Stimulated activated CD4-positive, alpha-beta T cell treated with anti-CD3 and anti-CD28 coated beads, Interleukin-1b, Interleukin-23, amount 100 ng/mL, for 1 hour (primary cell): ENCODE data around the gene DOCK4.

Source experiments
- DNase-seq, 2 donors: peaks; one replicate each; pipeline ENCODE4 v3.0.0-alpha.2; 2020; ENCODE audit warnings: low read depth in 2 of 2

Gene DOCK4

DNA sequence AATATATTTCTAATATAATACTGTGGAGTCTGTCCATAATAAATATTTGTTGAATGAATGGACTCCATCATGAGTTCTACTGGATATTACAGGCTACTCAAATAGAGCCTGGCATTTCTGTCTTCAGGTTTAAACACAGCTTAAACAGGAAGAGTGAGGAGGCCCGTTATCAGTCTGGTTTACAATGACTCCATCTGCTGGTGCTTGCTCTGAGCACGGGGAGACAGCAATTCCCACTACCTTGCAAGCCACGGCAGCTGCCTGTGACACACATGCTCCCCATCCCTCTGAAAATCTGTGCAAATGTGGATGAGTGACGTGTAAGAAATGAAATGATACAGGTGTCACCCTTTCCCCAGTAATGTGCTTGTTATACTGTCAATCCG, 350.4 kb downstream of the DOCK4 start:
- DNase-seq, result no peak

DNA sequence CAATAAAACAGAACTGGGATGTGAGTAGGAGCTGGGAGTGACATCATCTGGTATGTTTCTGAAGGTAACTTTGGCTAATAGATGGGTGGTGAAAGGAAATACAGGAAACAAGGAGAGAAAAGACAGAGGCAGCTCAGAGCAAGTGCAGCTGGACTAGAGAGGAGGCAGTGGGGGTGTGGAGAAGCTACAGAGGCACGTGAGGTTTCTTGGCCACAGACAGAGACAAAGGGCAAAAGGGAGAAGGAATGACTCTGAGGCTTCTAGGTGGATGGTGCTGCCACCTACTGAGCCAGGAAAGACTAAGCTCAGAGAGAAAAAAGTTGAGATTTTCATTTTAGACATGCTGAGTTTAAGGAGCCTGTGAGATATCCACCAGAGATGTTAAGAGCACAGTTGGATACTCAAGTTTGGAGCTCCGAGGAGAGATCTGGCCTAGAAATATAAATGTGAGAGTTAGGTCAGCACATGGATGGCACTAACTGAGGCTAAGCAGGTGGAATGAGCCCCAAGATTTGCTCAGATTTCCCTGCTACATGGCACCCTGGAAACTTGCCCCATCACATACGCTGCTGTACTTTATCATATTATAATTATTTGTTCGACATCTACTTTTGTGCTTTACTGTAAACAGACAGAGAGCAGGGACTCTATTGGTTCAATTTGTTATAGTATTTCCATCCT, 350.9 kb downstream of the DOCK4 start:
- no peak for DNase-seq

DNA sequence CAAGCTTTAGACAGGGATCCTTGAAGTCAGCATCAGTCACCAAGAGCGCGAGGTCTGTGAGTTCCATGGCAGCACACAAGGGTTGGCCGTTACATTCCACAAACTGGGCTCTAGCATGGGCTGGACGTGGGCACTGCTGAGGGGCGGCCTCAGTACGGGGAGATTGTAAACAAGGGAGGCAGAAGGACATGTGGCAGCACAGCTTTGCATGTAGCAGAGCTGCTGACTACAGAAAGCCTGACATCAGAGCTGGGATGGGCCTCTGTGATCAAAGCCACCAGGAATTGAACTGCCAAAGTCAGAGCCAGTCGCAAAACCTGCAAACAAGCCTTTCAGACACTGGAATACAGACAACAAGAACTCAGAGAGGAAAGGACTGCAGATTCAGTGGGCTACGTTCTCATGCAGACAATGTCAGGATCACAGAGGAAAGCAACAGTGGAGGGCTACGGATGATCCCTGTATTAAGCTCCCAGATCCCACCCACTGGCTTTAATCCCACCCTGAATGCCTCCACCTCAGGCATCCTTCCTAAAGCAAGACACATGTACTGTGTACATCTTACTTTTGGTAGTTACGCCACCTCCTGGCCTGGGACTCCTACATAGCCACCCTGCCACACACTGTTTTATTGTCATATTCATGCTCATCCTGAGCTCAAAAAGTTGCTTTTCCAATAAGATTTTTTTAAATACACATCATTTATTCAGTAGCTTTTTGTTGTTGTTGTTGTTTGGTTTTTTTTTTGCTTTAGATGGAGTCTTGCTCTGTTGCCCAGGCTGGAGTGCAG, 352.8 kb downstream of the DOCK4 start:
- DNase-seq, result no peak

DNA sequence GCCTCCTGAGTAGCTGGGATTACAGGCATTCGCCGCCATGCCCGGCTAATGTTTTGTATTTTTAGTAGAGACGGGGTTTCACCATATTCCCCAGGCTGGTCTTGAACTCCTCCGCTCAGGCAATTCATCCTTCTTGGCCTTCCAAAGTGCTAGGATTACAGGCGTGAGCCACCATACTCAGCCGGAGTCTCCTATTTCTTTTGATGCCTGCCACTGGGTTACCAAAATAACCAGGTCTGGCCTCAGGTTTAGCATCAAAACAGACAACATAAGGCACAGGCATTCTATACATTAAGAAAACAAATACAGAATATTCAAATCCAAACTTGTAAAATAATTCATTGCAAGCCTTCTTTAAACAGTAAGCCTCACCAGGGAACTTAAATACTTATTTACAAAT, 354.1 kb downstream of the DOCK4 start:
- no peak for DNase-seq

DNA sequence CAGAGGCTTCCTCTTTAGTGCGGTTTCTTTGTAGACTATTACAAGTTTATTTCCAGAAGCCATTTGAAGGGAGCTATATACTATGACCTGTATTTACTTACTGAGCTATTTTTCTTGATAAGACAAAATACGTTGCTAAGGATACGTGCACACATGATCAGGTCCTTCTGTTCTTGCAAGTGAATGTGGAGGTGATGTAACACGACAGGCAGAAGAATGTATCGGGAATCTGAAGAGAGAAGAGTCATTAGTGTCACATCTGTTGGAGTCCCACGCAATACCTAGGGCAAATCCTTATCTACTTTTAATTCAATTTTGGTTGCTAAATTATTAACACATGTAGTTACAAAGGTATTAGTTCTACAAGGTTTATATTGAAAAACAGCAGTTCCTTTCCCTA, 359.3 kb downstream of the DOCK4 start:
- DNase-seq, result no peak

DNA sequence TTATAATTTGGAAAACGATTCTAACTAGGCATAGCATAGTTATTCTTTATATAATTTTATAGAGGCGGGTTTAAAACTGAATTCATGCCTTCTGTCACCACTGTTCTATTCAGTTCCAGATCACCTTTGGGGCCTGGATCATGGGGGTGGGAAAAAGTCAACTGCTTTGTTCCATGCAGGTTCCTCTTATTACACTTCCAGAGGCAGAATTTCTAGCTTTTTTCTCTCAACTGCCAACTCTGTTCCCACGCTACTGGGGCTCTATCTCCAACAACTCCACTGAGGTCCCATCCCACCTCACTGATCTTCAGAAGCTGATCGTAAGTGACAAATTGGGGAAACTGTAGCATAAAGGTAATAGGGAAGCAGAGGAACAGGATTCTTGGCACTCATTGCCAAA, 360.3 kb downstream of the DOCK4 start:
- DNase-seq, result no peak

DNA sequence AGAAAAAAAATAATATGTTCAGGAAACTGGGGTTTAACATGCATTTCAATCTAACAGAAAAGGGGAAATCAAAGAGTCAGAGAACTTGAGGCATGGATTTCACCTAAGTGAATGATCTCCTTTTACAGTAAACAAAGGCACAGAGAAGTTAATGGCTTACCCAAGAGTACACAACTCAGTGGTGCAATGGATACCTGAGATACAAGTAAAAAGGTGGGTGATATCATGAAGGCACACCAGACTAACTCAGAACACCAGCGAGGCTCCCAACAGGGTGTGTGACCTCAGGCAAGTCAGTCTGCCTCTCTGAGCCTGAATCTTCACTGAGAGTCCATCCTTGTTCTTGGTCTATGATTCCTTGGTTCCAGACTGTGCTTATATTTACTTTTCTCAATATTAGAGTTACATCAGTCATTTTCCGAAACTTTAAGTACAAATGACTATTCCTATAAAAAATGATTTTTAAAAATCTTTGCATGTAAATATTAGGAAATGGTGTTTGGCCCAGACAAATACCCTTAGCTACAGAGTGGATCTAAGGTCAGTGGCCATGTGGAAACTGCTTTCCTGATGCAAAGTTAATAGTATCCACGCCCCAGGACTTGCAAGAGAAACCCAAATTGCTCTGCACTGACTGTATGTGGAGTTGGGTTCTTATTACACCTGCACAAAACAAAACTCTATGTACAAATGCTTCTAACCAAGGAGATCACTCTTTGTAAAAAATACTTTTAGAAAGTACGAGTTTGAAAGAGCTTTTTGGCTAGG, 361.1 kb downstream of the DOCK4 start:
- no peak for DNase-seq

DNA sequence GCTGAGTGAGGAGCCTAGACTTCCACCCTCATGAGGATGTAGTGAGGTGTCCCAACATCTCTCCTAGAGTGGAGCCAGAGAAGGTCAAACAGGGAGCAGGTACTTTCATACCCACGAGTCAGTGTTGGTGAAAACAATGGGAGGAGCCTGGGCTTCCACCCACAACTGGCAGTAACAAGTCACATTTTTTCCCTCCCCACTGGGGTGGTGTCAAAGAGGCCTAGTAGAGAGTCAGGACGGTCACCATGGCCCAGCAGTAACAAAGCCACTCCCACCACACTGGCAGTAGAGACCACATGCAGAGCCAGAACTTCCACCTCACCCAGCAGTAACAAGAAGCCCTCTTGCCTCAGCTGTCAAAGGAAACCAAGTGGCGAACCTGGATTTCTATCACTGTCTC, 363.7 kb downstream of the DOCK4 start:
- no peak for DNase-seq

DNA sequence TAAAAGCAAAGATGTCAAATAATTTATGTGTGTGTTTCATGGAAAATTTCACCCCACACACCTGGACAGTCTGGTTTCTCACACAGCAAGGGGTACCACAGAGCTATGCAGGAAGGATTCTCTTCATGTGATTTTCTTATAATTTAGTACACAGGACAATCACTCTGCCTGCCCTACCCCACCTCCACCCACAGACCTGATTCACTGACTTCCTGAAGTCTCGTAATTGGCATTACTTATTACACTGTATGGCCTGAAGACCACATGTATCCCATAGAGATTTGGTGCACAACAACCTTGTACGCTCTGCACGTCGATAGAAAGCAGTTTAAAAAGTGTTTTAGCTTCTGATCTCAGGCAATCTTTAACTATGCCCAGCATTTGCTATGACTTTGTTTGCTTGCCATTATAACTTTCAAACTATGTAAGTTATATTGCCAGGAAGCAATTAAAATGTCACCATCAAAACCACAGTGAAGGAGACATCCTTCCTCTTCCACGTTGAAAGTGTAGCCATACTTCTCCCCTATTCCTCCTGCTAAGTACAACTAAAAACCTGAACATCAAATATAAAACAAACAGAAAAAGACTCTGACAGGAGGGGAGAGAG, 364.5 kb downstream of the DOCK4 start:
- no peak for DNase-seq

GRCh38 chr7:111840528-111840927, 365.7 kb downstream of the DOCK4 start:
- no peak for DNase-seq

GRCh38 chr7:111839261-111839660, 366.9 kb downstream of the DOCK4 start:
- no peak for DNase-seq

DNA sequence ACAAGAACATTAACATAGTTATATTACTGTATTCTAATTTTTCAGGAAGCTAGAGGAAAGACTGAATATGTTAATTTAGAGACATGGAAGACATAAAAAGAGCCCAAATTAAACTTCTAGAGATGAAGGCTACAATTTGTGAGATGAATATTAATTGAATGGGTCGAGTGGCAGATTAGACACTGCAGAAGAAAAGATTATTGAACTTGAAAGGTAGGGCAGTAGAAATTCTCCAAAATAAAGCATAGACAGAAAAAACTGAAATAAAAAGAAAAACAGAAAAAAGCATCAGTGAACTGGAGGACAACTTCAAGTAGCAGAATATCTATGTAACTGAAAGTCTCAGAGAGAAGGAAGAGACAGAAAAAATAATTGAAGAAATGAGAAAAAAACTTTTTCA, 369.6 kb downstream of the DOCK4 start:
- DNase-seq, result no peak

DNA sequence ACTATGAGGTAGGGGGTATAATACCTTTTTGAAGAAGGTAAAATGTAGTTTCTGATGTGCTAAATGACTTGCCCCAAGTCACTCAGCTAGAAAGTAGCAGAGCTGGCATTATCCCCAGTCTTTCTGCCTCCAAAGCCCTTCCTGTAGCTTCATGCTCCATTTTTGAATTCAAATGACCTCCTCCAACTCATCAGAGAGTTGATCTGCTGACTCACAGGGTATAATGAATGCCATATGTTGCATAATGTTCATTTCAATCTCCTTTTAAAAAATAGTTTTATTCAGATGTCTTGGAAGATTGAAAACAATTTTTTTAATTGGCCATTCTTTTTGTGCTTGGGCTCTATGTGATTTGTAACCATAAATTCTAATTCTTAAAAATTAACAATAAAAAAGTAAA, 371.1 kb downstream of the DOCK4 start:
- no peak for DNase-seq

DNA sequence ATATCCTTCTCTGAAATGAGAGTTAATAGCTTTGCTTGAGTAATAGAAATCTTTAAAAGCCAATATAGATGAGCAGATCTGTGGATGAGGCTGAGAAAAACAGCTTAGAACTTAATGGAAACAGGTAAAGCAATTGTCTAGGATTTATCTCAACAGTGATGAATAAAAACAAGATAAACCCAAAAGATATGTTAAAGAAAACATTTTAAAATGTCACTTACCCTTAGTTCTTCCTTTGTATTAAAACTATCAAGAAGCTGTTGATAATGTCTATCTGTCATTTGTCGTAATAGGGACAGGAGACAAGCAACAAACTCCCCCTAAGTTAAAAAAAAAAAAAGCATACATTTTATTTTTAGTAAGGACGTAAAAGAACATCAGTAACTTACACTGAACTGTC, 371.8 kb downstream of the DOCK4 start:
- DNase-seq, result no peak

- DNase-seq, result no peak
These were observed 372.7 kb downstream of the DOCK4 start for GRCh38 chr7:111833466-111833865.

DNA sequence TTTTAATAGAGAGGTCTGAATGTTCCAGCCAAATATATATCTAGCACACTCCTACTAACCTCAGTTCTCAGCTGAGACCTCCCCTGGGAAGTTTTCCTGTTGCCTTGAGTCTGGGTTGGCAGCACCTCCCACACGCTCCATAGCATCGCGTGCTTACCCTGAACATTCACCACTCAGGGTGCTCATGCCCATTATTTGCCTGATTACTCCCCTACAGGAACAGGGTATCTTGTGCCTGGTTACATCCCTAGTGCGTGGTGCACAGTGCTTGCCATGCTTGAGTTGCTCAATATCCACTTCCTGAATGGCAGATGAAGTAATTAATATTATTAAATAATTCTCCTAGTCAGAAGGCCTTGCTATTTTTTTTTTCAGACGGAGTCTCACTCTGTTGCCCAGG, 374.0 kb downstream of the DOCK4 start:
- no peak for DNase-seq

GRCh38 chr7:111829221-111829620, 377.0 kb downstream of the DOCK4 start:
- DNase-seq, result no peak

DNA sequence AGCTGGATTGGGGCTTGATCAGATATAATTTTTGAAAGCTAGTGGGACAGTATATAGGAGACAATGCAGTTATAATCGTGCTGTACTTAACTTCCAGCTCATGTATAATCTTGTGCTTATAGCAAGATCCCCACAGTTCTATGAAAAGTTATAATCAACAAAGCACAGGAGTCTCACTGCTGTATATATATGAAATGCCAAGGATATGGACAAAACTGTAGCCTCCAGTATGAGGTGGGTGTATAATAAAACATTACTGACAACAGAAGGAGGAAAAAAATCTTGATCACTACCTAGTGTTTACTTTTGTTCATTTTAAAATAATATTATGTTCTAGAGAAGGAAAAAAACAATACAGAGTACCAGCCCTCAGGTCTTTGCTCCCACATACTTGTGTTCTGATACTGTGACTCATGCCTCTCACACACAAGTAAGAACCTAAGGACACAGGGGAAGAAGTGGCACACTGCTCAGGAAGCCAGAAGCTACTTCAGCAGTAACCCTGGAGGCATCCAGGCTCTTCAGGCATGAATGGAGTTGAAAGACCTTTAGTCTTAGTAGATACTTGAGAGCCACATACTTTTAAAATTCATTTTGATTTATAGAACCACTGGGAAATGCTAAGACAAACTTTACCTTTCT, 378.2 kb downstream of the DOCK4 start:
- no peak for DNase-seq

DNA sequence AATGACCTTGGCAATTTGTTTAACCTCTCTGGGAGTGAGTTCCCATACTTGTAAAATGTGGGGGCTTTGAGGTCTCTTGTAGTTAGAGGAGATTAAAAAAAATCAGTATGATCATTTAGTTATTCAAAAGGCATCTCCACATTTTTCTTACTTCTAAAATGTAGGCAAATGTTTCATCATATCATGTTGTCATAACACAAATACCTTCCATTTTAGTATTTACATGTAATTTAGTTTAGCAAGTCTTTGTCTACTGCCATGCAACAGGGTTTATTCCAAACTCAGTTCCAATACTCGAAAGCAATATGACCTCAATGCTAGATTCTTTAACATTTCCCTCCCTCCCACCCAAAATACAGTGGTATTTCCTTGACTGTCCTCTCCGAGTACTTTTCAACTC, 381.2 kb downstream of the DOCK4 start:
- no peak for DNase-seq

- no peak for DNase-seq
These were observed 382.4 kb downstream of the DOCK4 start for GRCh38 chr7:111823826-111824225.

GRCh38 chr7:111821046-111821445, 385.2 kb downstream of the DOCK4 start:
- DNase-seq, result no peak

GRCh38 chr7:111820621-111821020, 385.6 kb downstream of the DOCK4 start:
- no peak for DNase-seq
